Prostate gland (tissue), 2 donors: Measurements from ENCODE around the gene CMPK2. TPM values are rescaled to one million over a fixed set of nuclear protein-coding genes. Genes with fewer than 3 reads are reported as not detected.

Experiments used
- DNase-seq: peaks from one replicate; pipeline ENCODE4 v3.0.0-alpha.2; 2019; ENCODE audit warnings: low spot score
- H3K27ac ChIP-seq, 2 donors: fragments of 200-600 bp; sonication (generic); 2 replicates each; pipeline ENCODE4 v1.5.1; 2017 to 2019
- H3K27me3 ChIP-seq: fragments of 200-600 bp; sonication (generic); replicated peaks from 2 replicates; pipeline ENCODE4 v1.5.1; 2019; ENCODE audit not compliant: insufficient read depth
- H3K36me3 ChIP-seq, 2 donors: fragments of 200-600 bp; sonication (generic); 1 replicate in 1 of 2; 2 replicates in 1 of 2; pipeline versions ENCODE4 v1.5.1 to v1.8.1; 2017 to 2019
- H3K4me1 ChIP-seq: fragments of 200-600 bp; sonication (generic); replicated peaks from 2 replicates; pipeline ENCODE4 v1.5.1; 2019
- H3K4me3 ChIP-seq, 2 donors: fragments of 200-600 bp; sonication (generic); 2 replicates each; pipeline ENCODE4 v1.5.1; 2017 to 2019
- H3K9me3 ChIP-seq: fragments of 200-600 bp; sonication (generic); 2 replicates; pipeline ENCODE4 v1.5.1; 2017
- CTCF ChIP-seq, 4 experiments: fragments of 200-600 bp in 2 of 4; fragments of 450-650 bp in 2 of 4; sonication (generic) in 2 of 4; IDR thresholded peaks; 1 replicate in 3 of 4; 2 replicates in 1 of 4; pipeline ENCODE4 v1.5.1; 2016 to 2019; ENCODE audit warnings: antibody characterized with exemption in 4 of 4, mild to moderate bottlenecking in 2 of 4, moderate library complexity in 2 of 4
- POLR2A ChIP-seq: fragments of 450-650 bp; IDR thresholded peaks from one replicate; pipeline ENCODE4 v1.6.1; 2016; ENCODE audit warnings: antibody characterized with exemption, mild to moderate bottlenecking
- POLR2AphosphoS5 ChIP-seq: sonication (generic); formaldehyde crosslinking; IDR thresholded peaks from one replicate; pipeline ENCODE4 v1.6.1; 2017; ENCODE audit warnings: antibody characterized with exemption
- WGBS: methylation state at CpG from one replicate; pipeline ENCODE4 v1.1.5; 2018; 5-methylcytosine and 5-hydroxymethylcytosine counted together
- intact Hi-C: fragments of 100-400 bp; cut with DNase I; formaldehyde crosslinking; loops from one replicate; pipeline ENCODE4 v1.14.2; 2022
- total RNA-seq, 2 donors: library from RNA; depleted of rRNA; stranded (reverse); fragments of >200 nt; gene quantifications; one replicate each; pipeline ENCODE4 v1.1.0, GENCODE V29; 2016

CMPK2 gene
- total RNA-seq, 2 donors from 2014 or later = 13.4 to 13.7 TPM

GRCh38 chr2:6846540-6846939 is 19.2 kb downstream of the CMPK2 start:
- Histone ChIP-seq H3K27me3 (no peaks in the 10 kb centered on the region), H3K36me3 (no peaks in the 10 kb centered on the region), H3K27ac (no peak overlapping the region), H3K4me1 (no peaks in the 10 kb centered on the region), H3K4me3 (no peak overlapping the region), H3K9me3 (no peaks in the 10 kb centered on the region)
- intact Hi-C loops = no loop called here
- TF ChIP-seq CTCF (IDR thresholded peaks at IDR 0.05) (no peak), POLR2AphosphoS5 (no peak), POLR2A (no peak)
- WGBS = 78% methylated on average over 1 of the region's 1 CpG
- DNase-seq = no peak

GRCh38 chr2:6845903-6846302 is 19.8 kb downstream of the CMPK2 start:
- DNase-seq = no peak
- H3K36me3 ChIP-seq = no peaks in the 10 kb centered on the region
- no peak for TF ChIP-seq POLR2AphosphoS5
- no peak for TF ChIP-seq POLR2A
- no peak for TF ChIP-seq CTCF (IDR thresholded peaks at IDR 0.05)

GRCh38 chr2:6845312-6845711 is 20.4 kb downstream of the CMPK2 start:
- intact Hi-C loops = no loop called here
- no peak for TF ChIP-seq CTCF (IDR thresholded peaks at IDR 0.05)
- TF ChIP-seq POLR2A = no peak
- no peak for TF ChIP-seq POLR2AphosphoS5
- Histone ChIP-seq H3K9me3 (no peaks in the 10 kb centered on the region), H3K27me3 (no peaks in the 10 kb centered on the region), H3K4me3 (no peak overlapping the region), H3K36me3 (no peaks in the 10 kb centered on the region), H3K4me1 (no peaks in the 10 kb centered on the region), H3K27ac (no peak overlapping the region)
- WGBS = 76% methylated on average over 3 of the region's 3 CpGs
- DNase-seq = no peak

More at GRCh38 chr2:6845903-6846302, 19.8 kb downstream of the CMPK2 start:
- H3K27ac ChIP-seq = no peak overlapping the region
- no peaks in the 10 kb centered on the region for H3K4me1 ChIP-seq
- intact Hi-C loops = no loop called here
- H3K27me3 ChIP-seq = no peaks in the 10 kb centered on the region
- WGBS = 98% methylated on average over 2 of the region's 2 CpGs
- H3K4me3 ChIP-seq = no peak overlapping the region
- no peaks in the 10 kb centered on the region for H3K9me3 ChIP-seq

- Histone ChIP-seq H3K4me1 (no peaks in the 10 kb centered on the region), H3K4me3 (no peak overlapping the region), H3K27ac (no peak overlapping the region), H3K36me3 (no peaks in the 10 kb centered on the region), H3K27me3 (no peaks in the 10 kb centered on the region), H3K9me3 (no peaks in the 10 kb centered on the region)
- TF ChIP-seq POLR2A (no peak), POLR2AphosphoS5 (no peak), CTCF (IDR thresholded peaks at IDR 0.05) (no peak)
- DNase-seq = no peak
- intact Hi-C loops = no loop called here
- 85% methylated on average over 2 of the region's 2 CpGs for WGBS
Measured at GRCh38 chr2:6841537-6842287, 24.0 kb downstream of the CMPK2 start.

GRCh38 chr2:6838673-6839319 is 26.9 kb downstream of the CMPK2 start:
- Histone ChIP-seq H3K27me3 (no peaks in the 10 kb centered on the region), H3K9me3 (no peaks in the 10 kb centered on the region), H3K4me3 (no peak overlapping the region), H3K4me1 (no peaks in the 10 kb centered on the region), H3K36me3 (no peaks in the 10 kb centered on the region), H3K27ac (no peak overlapping the region)
- 88% methylated on average over 4 of the region's 4 CpGs for WGBS
- no peak for TF ChIP-seq POLR2AphosphoS5
- intact Hi-C loops = no loop called here
- DNase-seq = no peak
